GM06990 (cell line): ENCODE results near the gene BACH2.
A peak's percentile ranks its signal among the peaks of the same experiment; 100 is the strongest.

Experiments
- DNase-seq: peaks from one replicate; pipeline ENCODE4 v3.0.0-alpha.2; 2011; ENCODE audit not compliant: insufficient read length; ENCODE audit errors: extremely low read depth
- H3K27me3 ChIP-seq: replicated peaks from 2 replicates; pipeline ENCODE4 v1.6.0; 2011; ENCODE audit warnings: low read length; ENCODE audit not compliant: control insufficient read depth, insufficient read depth
- H3K36me3 ChIP-seq: 2 replicates; pipeline ENCODE4 v1.5.1; 2011; ENCODE audit warnings: low read length; ENCODE audit not compliant: control insufficient read depth, insufficient read depth
- H3K4me3 ChIP-seq: replicated peaks from 2 replicates; pipeline ENCODE4 v1.5.1; 2011; ENCODE audit warnings: low read depth, mild to moderate bottlenecking, control low read depth, low read length
- CTCF ChIP-seq: IDR thresholded peaks from 2 replicates; pipeline ENCODE4 v1.5.1; 2011; ENCODE audit warnings: low read length, control low read depth, mild to moderate bottlenecking, inconsistent platforms; ENCODE audit not compliant: insufficient read depth, poor library complexity, severe bottlenecking

The BACH2 gene

GRCh38 chr6:90180526-90180925 lies 116.1 kb downstream of the BACH2 start:
- no peak for DNase-seq
- H3K27me3 ChIP-seq = peaks cover 1% of the 10 kb centered on the region
- TF ChIP-seq CTCF = no peak
- H3K4me3 ChIP-seq = no peak overlapping the region
- no peaks in the 10 kb centered on the region for H3K36me3 ChIP-seq

DNA sequence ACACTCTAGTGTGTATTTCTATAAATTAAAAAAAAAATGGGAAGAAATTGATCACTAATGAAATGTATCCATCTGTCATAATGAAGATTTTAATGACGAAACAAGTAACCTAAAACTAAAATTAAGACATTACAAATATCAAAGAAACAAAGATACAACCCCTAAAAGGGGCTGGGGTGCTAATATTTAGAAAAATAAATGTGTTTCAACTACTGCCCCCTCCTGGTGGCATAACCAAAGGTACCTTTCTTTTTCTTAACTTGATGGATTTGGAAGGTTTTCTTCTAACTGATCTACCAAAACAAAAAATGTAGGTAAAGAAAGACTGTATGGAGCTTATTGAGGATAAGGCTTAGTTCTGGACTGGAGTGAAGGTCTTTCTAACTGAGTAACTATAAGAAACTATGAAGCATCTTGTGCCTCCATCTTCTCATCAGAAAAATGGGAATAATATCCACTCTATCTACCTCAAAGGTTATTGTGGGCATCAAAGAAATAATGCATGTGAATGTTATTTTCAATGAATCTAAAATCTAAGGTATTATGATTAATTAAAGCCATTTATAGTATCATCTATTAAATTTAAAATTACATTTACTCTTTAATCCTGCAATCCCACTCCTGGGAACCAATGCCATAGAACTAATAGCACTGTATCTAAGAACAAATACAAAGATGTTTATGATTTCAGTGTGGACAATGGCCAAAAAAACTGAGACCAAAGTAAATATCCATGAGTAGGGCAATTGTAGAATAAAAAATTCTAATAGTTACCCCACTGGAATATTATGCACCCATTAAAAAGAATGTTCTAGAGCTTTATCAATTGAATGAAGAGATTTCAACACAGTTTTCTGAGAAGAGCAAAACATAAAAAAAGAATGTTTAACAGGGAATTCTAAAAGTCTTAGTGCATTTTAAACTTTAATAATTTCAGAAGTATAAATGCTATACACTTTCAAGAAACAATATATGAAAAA lies 117.2 kb downstream of the BACH2 start:
- Histone ChIP-seq H3K36me3 (no peaks in the 10 kb centered on the region), H3K4me3 (no peak overlapping the region), H3K27me3 (peaks cover 1% of the 10 kb centered on the region)
- DNase-seq = no peak
- peak; percentile 32 for TF ChIP-seq CTCF

GRCh38 chr6:90178384-90178855 lies 118.2 kb downstream of the BACH2 start:
- H3K4me3 ChIP-seq = no peak overlapping the region
- H3K36me3 ChIP-seq = no peaks in the 10 kb centered on the region
- no peak for TF ChIP-seq CTCF
- H3K27me3 ChIP-seq = peaks cover 1% of the 10 kb centered on the region; the same call in 1 of the 2 replicates
- no peak for DNase-seq

DNA sequence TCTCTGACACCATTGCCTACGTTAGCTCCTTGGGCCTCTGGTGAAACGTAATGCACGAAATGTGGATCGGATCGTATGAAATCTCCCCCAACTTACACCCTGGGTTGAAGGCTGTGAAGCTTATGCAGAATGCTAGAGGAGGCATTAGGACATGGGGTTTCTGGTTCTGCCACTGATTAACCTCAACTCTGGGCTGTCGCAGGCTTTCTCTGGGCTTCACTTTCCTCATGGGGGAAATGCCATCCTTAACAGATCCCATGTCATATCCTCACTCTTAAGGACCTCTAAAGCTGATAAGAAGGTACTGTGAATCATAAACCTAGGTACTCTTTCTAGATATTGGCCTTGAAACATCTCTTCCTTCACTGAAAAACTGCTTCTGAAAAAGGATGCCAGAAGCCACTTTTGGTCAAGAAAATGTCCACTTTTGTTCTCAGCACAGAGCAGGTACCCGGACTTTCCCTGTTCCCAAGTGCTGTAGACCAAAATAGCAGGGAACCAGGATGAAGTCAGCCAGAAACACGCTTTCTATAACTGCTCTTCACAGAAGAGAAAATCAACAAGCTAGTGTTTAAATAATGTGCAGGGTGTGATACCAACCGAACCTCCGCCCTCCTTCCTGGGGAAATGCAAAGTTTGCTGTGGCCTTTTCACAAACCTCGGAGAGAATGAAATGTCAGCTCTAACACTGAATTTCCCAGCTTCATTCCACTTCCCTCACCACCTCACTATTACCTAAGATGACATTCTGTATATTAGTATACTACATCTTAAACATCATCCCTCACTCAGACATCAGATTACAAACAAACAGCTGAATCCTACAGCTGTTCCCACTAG lies 118.9 kb downstream of the BACH2 start:
- peaks cover 1% of the 10 kb centered on the region; the same call in 1 of the 2 replicates for H3K27me3 ChIP-seq
- H3K36me3 ChIP-seq = no peaks in the 10 kb centered on the region
- no peak for TF ChIP-seq CTCF
- no peak for DNase-seq
- no peak overlapping the region for H3K4me3 ChIP-seq

DNA sequence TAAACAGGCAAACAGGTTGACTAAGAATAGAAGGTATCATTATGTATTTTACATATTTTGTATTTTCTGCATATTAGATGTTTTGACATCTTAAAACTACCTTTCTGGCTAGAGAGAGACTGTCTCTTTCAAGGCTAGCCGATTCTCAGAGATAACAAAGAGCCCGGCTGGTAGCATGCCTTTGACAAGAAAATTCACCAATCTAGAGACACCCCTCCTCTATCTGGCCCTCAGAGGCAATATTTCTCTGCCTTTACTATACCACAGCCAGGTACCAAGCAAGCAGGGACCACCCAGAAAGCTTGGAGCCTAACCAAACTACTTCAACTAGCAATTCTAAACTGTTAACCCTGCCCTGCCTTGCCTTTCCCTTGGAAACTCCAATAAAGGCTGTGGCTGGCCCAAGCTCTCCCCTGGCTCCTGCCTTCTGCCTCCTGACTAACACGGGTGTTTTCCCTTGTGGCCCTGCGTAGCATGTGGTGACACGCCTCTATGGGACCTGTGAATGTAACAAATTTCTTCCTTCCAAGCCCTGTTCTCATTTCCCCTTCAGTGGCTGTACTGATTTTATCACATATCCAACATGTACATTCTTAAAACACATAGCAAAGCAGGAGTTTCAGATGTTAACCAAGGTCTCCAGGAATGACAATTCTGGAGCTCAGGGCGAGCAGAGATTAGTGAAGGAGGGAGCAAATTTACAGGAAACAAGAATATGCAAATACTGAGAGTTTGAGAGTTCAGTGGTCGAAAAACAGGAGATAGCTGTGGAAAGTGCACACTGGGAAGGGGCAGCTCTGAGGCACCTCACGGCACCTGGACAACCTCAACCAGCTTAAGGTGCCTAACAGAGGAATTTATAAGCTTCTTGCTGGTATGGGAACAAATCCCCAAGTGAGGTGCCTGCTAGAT lies 120.8 kb downstream of the BACH2 start:
- Histone ChIP-seq H3K27me3 (peaks cover 1% of the 10 kb centered on the region; the same call in 1 of the 2 replicates), H3K36me3 (no peaks in the 10 kb centered on the region), H3K4me3 (no peak overlapping the region)
- no peak for DNase-seq
- TF ChIP-seq CTCF = no peak
